Neural progenitor cell (in vitro differentiated cells): Measurements from ENCODE around the gene XYLT1.

Experiments used
- CTCF ChIP-seq: fragments of 200-600 bp; sonication (generic); IDR thresholded peaks from 2 replicates; pipeline ENCODE4 v1.5.1; 2017; ENCODE audit warnings: antibody characterized with exemption, mild to moderate bottlenecking
- EZH2phosphoT487 ChIP-seq: fragments of 200-600 bp; sonication (generic); IDR thresholded peaks from 2 replicates; pipeline ENCODE4 v1.6.1; 2017; ENCODE audit warnings: antibody characterized with exemption

- TF ChIP-seq CTCF, result no peak
- TF ChIP-seq EZH2phosphoT487, result no peak
Observed at GRCh38 chr16:17282247-17282646, 188.5 kb downstream of the XYLT1 start.
